Thyroid gland (tissue), 4 donors: ENCODE data around the gene SLC22A12.

Experiments
- POLR2A ChIP-seq, 2 donors: fragments of 450-650 bp; IDR thresholded peaks; one replicate each; pipeline ENCODE4 v1.6.1; 2017; ENCODE audit warnings: antibody characterized with exemption in 2 of 2, mild to moderate bottlenecking in 2 of 2, moderate library complexity in 1 of 2
- TF ChIP-seq, protein P1 (sequence below), 6 experiments: fragments of 200-600 bp in 3 of 6; fragments of 450-650 bp in 3 of 6; sonication (generic) in 3 of 6; IDR thresholded peaks; one replicate each; pipeline ENCODE4 v1.5.1; 2016 to 2019; ENCODE audit warnings: antibody characterized with exemption in 6 of 6, mild to moderate bottlenecking in 2 of 6, inconsistent platforms in 1 of 6, moderate library complexity in 1 of 6

DNA sequence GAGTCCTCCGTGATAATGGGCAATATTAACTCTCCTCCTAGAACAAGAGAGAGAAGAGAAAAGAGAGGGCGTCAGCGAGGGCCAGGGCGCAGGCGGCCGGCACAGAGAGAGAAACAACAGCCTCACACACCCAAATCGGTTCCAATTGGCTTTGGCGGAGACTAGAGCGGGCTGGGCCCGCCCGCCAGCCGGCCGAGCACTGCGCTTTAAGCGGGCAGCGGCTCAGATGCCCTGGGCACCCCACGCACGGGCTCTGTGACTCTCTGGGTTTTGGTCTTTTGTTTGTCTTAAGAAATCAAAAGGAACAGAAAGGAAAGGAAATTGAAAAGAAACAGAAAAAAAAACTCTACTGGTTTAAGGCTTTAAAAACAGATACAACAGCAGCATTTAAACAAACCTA lies 17.0 kb downstream of the SLC22A12 start:
- no peak for TF ChIP-seq POLR2A (IDR thresholded peaks at IDR 0.05)
- TF ChIP-seq, protein P1, sequence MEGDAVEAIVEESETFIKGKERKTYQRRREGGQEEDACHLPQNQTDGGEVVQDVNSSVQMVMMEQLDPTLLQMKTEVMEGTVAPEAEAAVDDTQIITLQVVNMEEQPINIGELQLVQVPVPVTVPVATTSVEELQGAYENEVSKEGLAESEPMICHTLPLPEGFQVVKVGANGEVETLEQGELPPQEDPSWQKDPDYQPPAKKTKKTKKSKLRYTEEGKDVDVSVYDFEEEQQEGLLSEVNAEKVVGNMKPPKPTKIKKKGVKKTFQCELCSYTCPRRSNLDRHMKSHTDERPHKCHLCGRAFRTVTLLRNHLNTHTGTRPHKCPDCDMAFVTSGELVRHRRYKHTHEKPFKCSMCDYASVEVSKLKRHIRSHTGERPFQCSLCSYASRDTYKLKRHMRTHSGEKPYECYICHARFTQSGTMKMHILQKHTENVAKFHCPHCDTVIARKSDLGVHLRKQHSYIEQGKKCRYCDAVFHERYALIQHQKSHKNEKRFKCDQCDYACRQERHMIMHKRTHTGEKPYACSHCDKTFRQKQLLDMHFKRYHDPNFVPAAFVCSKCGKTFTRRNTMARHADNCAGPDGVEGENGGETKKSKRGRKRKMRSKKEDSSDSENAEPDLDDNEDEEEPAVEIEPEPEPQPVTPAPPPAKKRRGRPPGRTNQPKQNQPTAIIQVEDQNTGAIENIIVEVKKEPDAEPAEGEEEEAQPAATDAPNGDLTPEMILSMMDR (IDR thresholded peaks at IDR 0.05), result no peak
